K562 (cell line): Measurements from ENCODE around the gene HPF1. TPM values are rescaled to one million over a fixed set of nuclear protein-coding genes. Genes with fewer than 3 reads are reported as not detected.

ENCODE experiments used
- BACH1 ChIP-seq: fragments of 200-800 bp; sonication (Bioruptor generic); IDR thresholded peaks from 2 replicates; pipeline ENCODE4 v1.6.1; 2016; ENCODE audit warnings: missing genetic modification characterization, missing compliant biosample characterization
- BHLHE40 ChIP-seq: IDR thresholded peaks from 2 replicates; pipeline ENCODE4 v1.6.1; 2011; ENCODE audit warnings: low read length, improper control_type of control experiment
- BMI1 ChIP-seq: fragments of 150-350 bp; IDR thresholded peaks from 2 replicates; pipeline ENCODE4 v1.6.1; 2014; ENCODE audit warnings: low read length
- GABPB1 ChIP-seq: sonication (generic); formaldehyde crosslinking; IDR thresholded peaks from 2 replicates; pipeline ENCODE4 v1.8.0; 2022; ENCODE audit warnings: mild to moderate bottlenecking, missing genetic modification reagents
- KAT2B ChIP-seq: IDR thresholded peaks from one replicate; pipeline ENCODE4 v1.6.1; 2012; ENCODE audit warnings: low read depth, mild to moderate bottlenecking, control low read depth, inconsistent platforms, low read length, moderate library complexity
- NR2C1 ChIP-seq, 2 experiments: fragments of 450-650 bp; IDR thresholded peaks; 2 replicates each; pipeline ENCODE4 v1.6.1; 2017; ENCODE audit warnings: mild to moderate bottlenecking in 2 of 2, antibody characterized with exemption in 1 of 2, inconsistent platforms in 1 of 2, missing compliant biosample characterization in 1 of 2, missing genetic modification characterization in 1 of 2
- PRMT5 ChIP-seq: sonication (generic); formaldehyde crosslinking; IDR thresholded peaks from 2 replicates; pipeline ENCODE4 v1.5.0; 2020; ENCODE audit warnings: missing genetic modification reagents
- RBM14 ChIP-seq: fragments of 200-400 bp; formaldehyde crosslinking; IDR thresholded peaks from 2 replicates; pipeline ENCODE4 v1.6.1; 2018; ENCODE audit warnings: low read depth, mild to moderate bottlenecking, low read length, moderate library complexity, borderline replicate concordance; ENCODE audit not compliant: insufficient read depth
- TBP ChIP-seq: optimal IDR thresholded peaks from 2 replicates; pipeline ENCODE3; 2011; ENCODE audit warnings: low read depth, low read length, improper control_type of control experiment
- TCF3 ChIP-seq: sonication (generic); formaldehyde crosslinking; IDR thresholded peaks from 2 replicates; pipeline ENCODE4 v1.4.0; 2020; ENCODE audit warnings: mild to moderate bottlenecking, missing genetic modification reagents
- ZNF766 ChIP-seq: fragments of 200-800 bp; sonication (Bioruptor generic); conservative IDR thresholded peaks from 2 replicates; pipeline ENCODE4 v1.6.1; 2016; ENCODE audit warnings: missing genetic modification characterization, missing compliant biosample characterization
- ZSCAN32 ChIP-seq: fragments of 450-650 bp; formaldehyde crosslinking; IDR thresholded peaks from 2 replicates; pipeline ENCODE4 v1.4.0; 2020; ENCODE audit warnings: mild to moderate bottlenecking, moderate library complexity
- polyA plus RNA-seq, 8 experiments: library from polyadenylated mRNA; depleted of rRNA in 4 of 8; stranded (reverse) in 5 of 8; unstranded in 3 of 8; fragments of >200 nt; fragmentation: Nextera tagmentation in 2 of 8; fragmentation: Illumina TruSeq in 1 of 8; extraction: Ambion mirVana in 2 of 8; extraction: Trizol in 1 of 8; gene quantifications; 2 replicates each; pipeline versions ENCODE4 v1.2.1 to v1.2.3, GENCODE V29; 2011 to 2014; ENCODE audit warnings: inconsistent platforms in 1 of 8, missing spikeins in 1 of 8
- total RNA-seq, 7 experiments: library from RNA; depleted of rRNA in 6 of 7; stranded (reverse); fragments of >200 nt in 6 of 7; fragmentation: Illumina TruSeq in 2 of 7; extraction: Trizol in 2 of 7; gene quantifications; 2 replicates each; pipeline versions ENCODE4 v1.2.1 to v1.2.3, GENCODE V29; 2011 to 2021; ENCODE audit warnings: low replicate concordance in 1 of 7
- TF ChIP-seq, protein P1 (sequence below): fragments of 250-450 bp; sonication (Bioruptor Pico); IDR thresholded peaks from 2 replicates; pipeline ENCODE4 v1.6.1; 2021; ENCODE audit warnings: mild to moderate bottlenecking
- TF ChIP-seq, protein P2 (sequence below): fragments of 250-450 bp; sonication (Bioruptor Pico); IDR thresholded peaks from 2 replicates; pipeline ENCODE4 v1.5.0; 2021; ENCODE audit warnings: mild to moderate bottlenecking, moderate library complexity
- TF ChIP-seq, protein P3 (sequence below), 2 experiments: fragments of 150-350 bp in 1 of 2; IDR thresholded peaks; 2 replicates each; pipeline ENCODE4 v1.6.1; 2012 to 2016; ENCODE audit warnings: low read depth in 2 of 2, low read length in 2 of 2, mild to moderate bottlenecking in 1 of 2, moderate library complexity in 1 of 2
- TF ChIP-seq, protein P4 (sequence below): sonication (generic); formaldehyde crosslinking; IDR thresholded peaks from 2 replicates; pipeline ENCODE4 v1.8.1; 2022; ENCODE audit warnings: missing genetic modification reagents
- TF ChIP-seq, protein P5 (sequence below), 2 experiments: fragments of 450-650 bp in 1 of 2; sonication (generic) in 1 of 2; formaldehyde crosslinking in 1 of 2; IDR thresholded peaks in 1 of 2; conservative IDR thresholded peaks in 1 of 2; 2 replicates each; pipeline versions ENCODE4 v1.6.1 to v1.8.1; 2016 to 2023; ENCODE audit warnings: mild to moderate bottlenecking in 2 of 2, moderate library complexity in 2 of 2, inconsistent platforms in 1 of 2, missing genetic modification reagents in 1 of 2

HPF1 gene
- total and polyA plus RNA-seq, 9 of the 15 experiments (the other 6 are each of a cell fraction or from before 2014, with no cell fraction given): 21.2 to 89.4 (median 35.2) TPM

DNA sequence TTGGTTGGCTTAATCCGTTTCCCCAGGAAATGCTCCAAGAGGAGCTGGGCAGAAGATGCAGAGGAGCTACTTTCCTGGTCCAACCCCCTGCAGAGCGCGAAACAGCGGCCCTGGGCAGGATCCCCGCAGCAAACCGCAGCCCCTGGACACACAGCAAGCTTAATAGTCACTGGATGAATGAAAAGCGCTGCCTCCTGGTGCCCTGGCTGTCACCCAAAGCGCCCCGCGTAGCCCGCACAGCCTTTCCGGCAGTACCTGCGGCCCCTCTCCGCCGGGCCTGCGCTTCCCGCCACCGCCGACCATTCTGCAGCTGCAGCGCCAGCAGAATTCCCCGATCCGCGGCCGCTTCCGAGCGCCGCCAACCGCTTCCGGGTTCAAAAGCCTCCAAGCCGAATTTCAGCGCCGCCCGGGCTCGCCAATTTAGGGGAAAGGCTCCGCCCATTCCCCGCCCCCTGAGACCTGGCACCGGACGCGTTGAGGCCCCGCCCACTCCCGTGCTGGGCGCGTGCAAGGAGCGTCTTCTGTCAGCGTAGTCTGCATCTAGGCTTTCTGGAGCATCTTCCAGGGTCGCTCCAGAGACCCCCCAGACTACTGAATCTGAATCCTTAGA is at the start of gene HPF1 (continued):
- TF ChIP-seq, protein P1, sequence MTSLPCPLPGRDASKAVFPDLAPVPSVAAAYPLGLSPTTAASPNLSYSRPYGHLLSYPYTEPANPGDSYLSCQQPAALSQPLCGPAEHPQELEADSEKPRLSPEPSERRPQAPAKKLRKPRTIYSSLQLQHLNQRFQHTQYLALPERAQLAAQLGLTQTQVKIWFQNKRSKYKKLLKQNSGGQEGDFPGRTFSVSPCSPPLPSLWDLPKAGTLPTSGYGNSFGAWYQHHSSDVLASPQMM (CRISPR knock-in tag): no peak
- TF ChIP-seq NR2C1 (IDR thresholded peaks at IDR 0.05) (peak; percentile 96), NR2C1 (tag; IDR thresholded peaks at IDR 0.05) (peak; percentile 96), BMI1 (no peak), ZNF766 (CRISPR knock-in tag) (no peak), GABPB1 (peak; percentile 82), ZSCAN32 (CRISPR knock-in tag) (no peak), PRMT5 (CRISPR knock-in tag) (no peak), TCF3 (CRISPR knock-in tag) (peak; percentile 22; the same call in 1 of the 2 replicates), TBP (peak; percentile 60), KAT2B (no peak), RBM14 (no peak), BHLHE40 (peak; percentile 100), BACH1 (no peak)
- TF ChIP-seq, protein P2, sequence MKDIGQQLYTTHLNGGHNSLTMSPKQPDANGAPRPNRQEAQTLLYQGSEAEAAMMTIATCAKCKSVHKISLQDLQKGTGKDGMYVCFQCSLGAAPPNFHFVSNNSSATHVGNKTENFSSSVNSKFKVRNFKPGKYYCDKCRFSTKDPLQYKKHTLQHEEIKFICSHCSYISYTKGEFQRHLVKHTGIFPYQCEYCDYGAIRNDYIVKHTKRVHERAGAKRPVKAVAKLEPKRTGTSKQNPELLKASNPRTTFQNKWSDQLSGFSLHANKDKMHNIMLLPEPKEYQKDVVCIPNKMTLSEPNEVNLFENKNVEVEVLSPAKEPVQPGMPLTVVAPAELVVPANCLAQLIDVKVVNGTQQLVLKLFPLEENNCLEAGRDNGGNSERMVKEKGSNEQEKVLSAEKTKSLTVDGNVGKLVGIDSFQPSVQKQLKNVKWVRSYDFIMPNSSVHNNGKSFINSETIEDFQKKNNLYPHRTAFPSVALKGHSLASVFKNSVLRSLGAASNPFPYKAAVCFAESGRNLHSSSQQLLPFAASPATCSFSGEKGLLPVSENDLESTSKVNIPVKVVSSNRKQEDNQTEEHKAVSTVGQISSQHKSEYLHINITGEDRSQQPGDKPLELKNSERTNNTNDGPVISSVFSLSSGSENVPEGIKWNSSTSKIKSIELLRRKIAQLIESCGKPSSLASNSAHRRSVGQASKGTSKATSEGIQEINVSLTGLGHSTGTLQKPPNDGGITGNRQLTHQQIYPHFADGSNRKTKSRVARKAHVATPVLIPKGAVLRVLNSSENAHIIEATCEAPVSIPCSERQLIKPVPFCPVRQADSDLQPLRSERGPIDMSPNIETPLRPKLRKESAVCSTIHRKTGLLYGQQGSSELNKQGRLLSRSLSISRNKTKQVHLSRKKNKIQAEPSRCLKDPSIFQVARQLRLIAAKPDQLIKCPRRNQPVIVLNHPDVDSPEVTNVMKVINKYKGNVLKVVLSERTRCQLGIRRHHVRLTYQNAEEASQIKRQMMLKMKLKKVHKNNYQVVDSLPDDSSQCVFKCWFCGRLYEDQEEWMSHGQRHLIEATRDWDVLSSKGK (CRISPR knock-in tag): no peak
- TF ChIP-seq, protein P3, sequence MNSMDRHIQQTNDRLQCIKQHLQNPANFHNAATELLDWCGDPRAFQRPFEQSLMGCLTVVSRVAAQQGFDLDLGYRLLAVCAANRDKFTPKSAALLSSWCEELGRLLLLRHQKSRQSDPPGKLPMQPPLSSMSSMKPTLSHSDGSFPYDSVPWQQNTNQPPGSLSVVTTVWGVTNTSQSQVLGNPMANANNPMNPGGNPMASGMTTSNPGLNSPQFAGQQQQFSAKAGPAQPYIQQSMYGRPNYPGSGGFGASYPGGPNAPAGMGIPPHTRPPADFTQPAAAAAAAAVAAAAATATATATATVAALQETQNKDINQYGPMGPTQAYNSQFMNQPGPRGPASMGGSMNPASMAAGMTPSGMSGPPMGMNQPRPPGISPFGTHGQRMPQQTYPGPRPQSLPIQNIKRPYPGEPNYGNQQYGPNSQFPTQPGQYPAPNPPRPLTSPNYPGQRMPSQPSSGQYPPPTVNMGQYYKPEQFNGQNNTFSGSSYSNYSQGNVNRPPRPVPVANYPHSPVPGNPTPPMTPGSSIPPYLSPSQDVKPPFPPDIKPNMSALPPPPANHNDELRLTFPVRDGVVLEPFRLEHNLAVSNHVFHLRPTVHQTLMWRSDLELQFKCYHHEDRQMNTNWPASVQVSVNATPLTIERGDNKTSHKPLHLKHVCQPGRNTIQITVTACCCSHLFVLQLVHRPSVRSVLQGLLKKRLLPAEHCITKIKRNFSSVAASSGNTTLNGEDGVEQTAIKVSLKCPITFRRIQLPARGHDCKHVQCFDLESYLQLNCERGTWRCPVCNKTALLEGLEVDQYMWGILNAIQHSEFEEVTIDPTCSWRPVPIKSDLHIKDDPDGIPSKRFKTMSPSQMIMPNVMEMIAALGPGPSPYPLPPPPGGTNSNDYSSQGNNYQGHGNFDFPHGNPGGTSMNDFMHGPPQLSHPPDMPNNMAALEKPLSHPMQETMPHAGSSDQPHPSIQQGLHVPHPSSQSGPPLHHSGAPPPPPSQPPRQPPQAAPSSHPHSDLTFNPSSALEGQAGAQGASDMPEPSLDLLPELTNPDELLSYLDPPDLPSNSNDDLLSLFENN (IDR thresholded peaks at IDR 0.05; ENCODE audit: low read depth in 2 of 2, low read length in 2 of 2): no peak
- TF ChIP-seq, protein P4, sequence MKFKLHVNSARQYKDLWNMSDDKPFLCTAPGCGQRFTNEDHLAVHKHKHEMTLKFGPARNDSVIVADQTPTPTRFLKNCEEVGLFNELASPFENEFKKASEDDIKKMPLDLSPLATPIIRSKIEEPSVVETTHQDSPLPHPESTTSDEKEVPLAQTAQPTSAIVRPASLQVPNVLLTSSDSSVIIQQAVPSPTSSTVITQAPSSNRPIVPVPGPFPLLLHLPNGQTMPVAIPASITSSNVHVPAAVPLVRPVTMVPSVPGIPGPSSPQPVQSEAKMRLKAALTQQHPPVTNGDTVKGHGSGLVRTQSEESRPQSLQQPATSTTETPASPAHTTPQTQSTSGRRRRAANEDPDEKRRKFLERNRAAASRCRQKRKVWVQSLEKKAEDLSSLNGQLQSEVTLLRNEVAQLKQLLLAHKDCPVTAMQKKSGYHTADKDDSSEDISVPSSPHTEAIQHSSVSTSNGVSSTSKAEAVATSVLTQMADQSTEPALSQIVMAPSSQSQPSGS (CRISPR knock-in tag): no peak
- TF ChIP-seq, protein P5, sequence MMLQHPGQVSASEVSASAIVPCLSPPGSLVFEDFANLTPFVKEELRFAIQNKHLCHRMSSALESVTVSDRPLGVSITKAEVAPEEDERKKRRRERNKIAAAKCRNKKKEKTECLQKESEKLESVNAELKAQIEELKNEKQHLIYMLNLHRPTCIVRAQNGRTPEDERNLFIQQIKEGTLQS (IDR thresholded peaks at IDR 0.05): no peak
- TF ChIP-seq, protein P5 (CRISPR knock-in tag; conservative IDR thresholded peaks at IDR 0.05): no peak
